Endothelial cell of umbilical vein (primary cell): ENCODE results near the gene PPP1R1B. TPM values are rescaled to one million over a fixed set of nuclear protein-coding genes. Genes with fewer than 3 reads are reported as not detected.
A peak's percentile ranks its signal among the peaks of the same experiment; 100 is the strongest.

Source experiments
- BruUV-seq: library from RNA; stranded (reverse); fragments of 400-500 nt; replicated peaks from 2 replicates; lab custom pipeline; 2021; lab: Mats Ljungman, UMichigan
- CTCF ChIA-PET: fragments of 300-600, 350-600 bp; sonication (Branson Sonifier 250); formaldehyde crosslinking; loops from one replicate; lab custom pipeline; 2021; ENCODE audit warnings: antibody characterized with exemption, inconsistent platforms; lab: Charles Lee
- POLR2A ChIA-PET: fragments of 300-600, 350-600 bp; sonication (Branson Sonifier 250); formaldehyde crosslinking; loops from one replicate; lab custom pipeline; 2021; ENCODE audit warnings: antibody characterized with exemption, inconsistent platforms; lab: Charles Lee
- DNase-seq: peaks from one replicate; pipeline ENCODE4 v3.0.0-alpha.2; 2011; ENCODE audit warnings: low read depth, low spot score
- FAIRE-seq: peaks from 2 replicates; lab custom pipeline; 2011; peaks lifted over from hg19 to GRCh38; lab: Jason Lieb, UNC
- H2AFZ ChIP-seq: 2 replicates; pipeline ENCODE4 v1.6.0; 2012; ENCODE audit warnings: low read depth, low read length, control low read depth, inconsistent platforms
- H3K27ac ChIP-seq: 2 replicates; pipeline ENCODE4 v1.5.1; 2011; ENCODE audit warnings: low read depth, mild to moderate bottlenecking, control low read depth, low read length, moderate library complexity; ENCODE audit not compliant: insufficient read depth
- H3K27me3 ChIP-seq, 2 experiments: 2 replicates each; pipeline versions ENCODE4 v1.6.0 to v1.6.1; 2011; ENCODE audit warnings: low read length in 2 of 2, mixed read lengths in 1 of 2; ENCODE audit not compliant: control insufficient read depth in 2 of 2, insufficient read depth in 2 of 2
- H3K36me3 ChIP-seq, 2 experiments: 2 replicates in 1 of 2; 3 replicates in 1 of 2; pipeline ENCODE4 v1.5.1; 2011; ENCODE audit warnings: low read length in 2 of 2, mild to moderate bottlenecking in 1 of 2, moderate library complexity in 1 of 2; ENCODE audit not compliant: control insufficient read depth in 2 of 2, insufficient read depth in 2 of 2; ENCODE audit errors: extremely low read depth in 1 of 2
- H3K4me1 ChIP-seq: 3 replicates; pipeline ENCODE4 v1.5.1; 2011; ENCODE audit warnings: mild to moderate bottlenecking, low read length; ENCODE audit not compliant: control insufficient read depth, insufficient read depth; ENCODE audit errors: extremely low read depth
- H3K4me2 ChIP-seq: 2 replicates; pipeline ENCODE4 v1.6.1; 2011; ENCODE audit warnings: low read length, control low read depth, mixed read lengths; ENCODE audit not compliant: insufficient read depth
- H3K4me3 ChIP-seq, 3 experiments: fragments of 200-600 bp in 1 of 3; sonication (generic), shearing (Covaris generic) in 1 of 3; replicated peaks in 1 of 3; 2 replicates each; pipeline ENCODE4 v1.5.1; 2011 to 2016; ENCODE audit warnings: control low read depth in 3 of 3, low read length in 3 of 3, mild to moderate bottlenecking in 2 of 3, inconsistent platforms in 1 of 3, low read depth in 1 of 3, moderate library complexity in 1 of 3; ENCODE audit not compliant: insufficient read depth in 1 of 3
- H3K79me2 ChIP-seq: 2 replicates; pipeline ENCODE4 v1.6.0; 2012; ENCODE audit warnings: low read length, inconsistent platforms; ENCODE audit not compliant: control insufficient read depth, insufficient read depth
- H3K9ac ChIP-seq: replicated peaks from 2 replicates; pipeline ENCODE3; 2011; ENCODE audit warnings: low read length, control low read depth; ENCODE audit not compliant: insufficient read depth; ENCODE audit errors: extremely low read depth
- H3K9me1 ChIP-seq: replicated peaks from 3 replicates; pipeline ENCODE4 v1.6.0; 2011; ENCODE audit warnings: mild to moderate bottlenecking, low read length; ENCODE audit not compliant: control insufficient read depth, insufficient read depth; ENCODE audit errors: extremely low read depth
- H3K9me3 ChIP-seq: replicated peaks from 2 replicates; pipeline ENCODE4 v1.5.1; 2012; ENCODE audit warnings: low read length, inconsistent platforms; ENCODE audit not compliant: control insufficient read depth, insufficient read depth
- H4K20me1 ChIP-seq: replicated peaks from 2 replicates; pipeline ENCODE3; 2011; ENCODE audit warnings: mild to moderate bottlenecking, low read length; ENCODE audit not compliant: control insufficient read depth, insufficient read depth; ENCODE audit errors: extremely low read depth
- CTCF ChIP-seq, 2 donors: IDR thresholded peaks; 1 replicate in 1 of 2; 2 replicates in 1 of 2; pipeline ENCODE4 v1.5.1; 2011; ENCODE audit warnings: low read length in 2 of 2, mild to moderate bottlenecking in 2 of 2, moderate library complexity in 2 of 2, control low read depth in 1 of 2, inconsistent platforms in 1 of 2, low read depth in 1 of 2; ENCODE audit not compliant: insufficient read depth in 1 of 2; ENCODE audit errors: extremely low read depth in 1 of 2
- EZH2 ChIP-seq: IDR thresholded peaks from 2 replicates; pipeline ENCODE4 v1.6.1; 2012; ENCODE audit warnings: borderline replicate concordance, low read depth, mild to moderate bottlenecking, moderate library complexity, low read length, inconsistent platforms; ENCODE audit not compliant: severe bottlenecking
- FOS ChIP-seq: IDR thresholded peaks from 2 replicates; pipeline ENCODE4 v1.6.1; 2011; ENCODE audit warnings: mild to moderate bottlenecking, low read length, moderate library complexity, borderline replicate concordance; ENCODE audit not compliant: insufficient read depth
- GATA2 ChIP-seq: IDR thresholded peaks from 2 replicates; pipeline ENCODE4 v1.7.0; 2011; ENCODE audit warnings: low read depth, mild to moderate bottlenecking, moderate library complexity, mixed read lengths, low read length; ENCODE audit not compliant: insufficient read length, insufficient read depth
- JUN ChIP-seq: IDR thresholded peaks from 2 replicates; pipeline ENCODE4 v1.6.1; 2011; ENCODE audit warnings: borderline replicate concordance, low read depth; ENCODE audit not compliant: insufficient read length, insufficient read depth
- MAX ChIP-seq: IDR thresholded peaks from 2 replicates; pipeline ENCODE4 v1.6.1; 2011; ENCODE audit not compliant: insufficient read depth, insufficient read length
- MYC ChIP-seq: IDR thresholded peaks from one replicate; pipeline ENCODE4 v1.6.1; 2011; ENCODE audit warnings: mild to moderate bottlenecking, low read depth, low read length
- POLR2A ChIP-seq: IDR thresholded peaks from 2 replicates; pipeline ENCODE4 v1.6.1; 2012; ENCODE audit warnings: low read depth, mild to moderate bottlenecking, control low read depth, low read length
- POLR2AphosphoS5 ChIP-seq: IDR thresholded peaks from 2 replicates; pipeline ENCODE4 v1.6.1; 2012; ENCODE audit warnings: low read depth, mild to moderate bottlenecking, control low read depth, low read length, moderate library complexity; ENCODE audit not compliant: insufficient read depth
- dilution Hi-C: fragments of 300-500 bp; cut with MboI; formaldehyde crosslinking; loops from one replicate; pipeline ENCODE4 v1.15.0; 2019; ENCODE audit warnings: low sequenced_read_pairs; ENCODE audit not compliant: extremely low pct_ligation_motif_present
- intact Hi-C: fragments of 100-400 bp; cut with micrococcal nuclease; formaldehyde crosslinking; loops from one replicate; pipeline ENCODE4 v1.10.0; 2022
- polyA plus RNA-seq, 4 experiments: library from polyadenylated mRNA; depleted of rRNA in 3 of 4; stranded (reverse) in 3 of 4; unstranded in 1 of 4; fragments of >200 nt; gene quantifications; 2 replicates each; pipeline versions ENCODE4 v1.2.1 to v1.2.3, GENCODE V29; 2011 to 2012; ENCODE audit warnings: missing spikeins in 1 of 4
- total RNA-seq: library from RNA; stranded (reverse); gene quantifications from 2 replicates; pipeline ENCODE4 v1.2.3, GENCODE V29; 2021

The PPP1R1B gene
- total and polyA plus RNA-seq, 2 donors (not counting 3 experiments of a cell fraction or from before 2014, with no cell fraction given), result not detected

GRCh38 chr17:39601758-39602532 lies 24.8 kb upstream of the PPP1R1B start:
- no peak overlapping the region for H3K9ac ChIP-seq
- peaks cover 83 to 98% of the 10 kb centered on the region in 2 experiments for H3K27me3 ChIP-seq
- H4K20me1 ChIP-seq, result no peaks in the 10 kb centered on the region
- no peak for FAIRE-seq
- no peaks in the 10 kb centered on the region for H3K79me2 ChIP-seq
- TF ChIP-seq EZH2, result peak; percentile 8
- no peak for TF ChIP-seq GATA2
- H2AFZ ChIP-seq, result no peak overlapping the region
- no peak overlapping the region for H3K27ac ChIP-seq
- no peak overlapping the region for H3K4me2 ChIP-seq
- no peak overlapping the region for H3K4me3 ChIP-seq
- H3K4me1 ChIP-seq, result no peaks in the 10 kb centered on the region
- DNase-seq, result no peak
- ChIA-PET POLR2A (no interaction called here), CTCF (interaction anchor here (1.5 to 1.9 kb wide), 2 partner anchors 20 to 54 kb away, joined by 4 to 6 read pairs; no protein-coding TSS in a partner anchor)
- BruUV-seq, result no TSS peak
- dilution Hi-C loops, result no loop called here
- intact Hi-C loops, result no loop called here
- H3K9me1 ChIP-seq, result no peaks in the 10 kb centered on the region
- no peaks in the 10 kb centered on the region for H3K36me3 ChIP-seq
- no peaks in the 10 kb centered on the region for H3K9me3 ChIP-seq

GRCh38 chr17:39602533-39603303 lies 24.0 kb upstream of the PPP1R1B start:
- Histone ChIP-seq H4K20me1 (no peaks in the 10 kb centered on the region), H3K27me3 (peaks cover 82 to 98% of the 10 kb centered on the region in 2 experiments), H3K4me1 (no peaks in the 10 kb centered on the region), H3K9me1 (no peaks in the 10 kb centered on the region), H3K9me3 (no peaks in the 10 kb centered on the region), H3K4me3 (no peak overlapping the region), H3K9ac (no peak overlapping the region), H2AFZ (no peak overlapping the region), H3K27ac (no peak overlapping the region), H3K79me2 (no peaks in the 10 kb centered on the region), H3K4me2 (no peak overlapping the region), H3K36me3 (no peaks in the 10 kb centered on the region)
- no peak for FAIRE-seq
- ChIA-PET CTCF (interaction anchor here (1.5 kb wide), 1 partner anchor 19 kb away, joined by 6 read pairs; no protein-coding TSS in a partner anchor), POLR2A (no interaction called here)
- dilution Hi-C loops, result no loop called here
- intact Hi-C loops, result no loop called here
- BruUV-seq, result no TSS peak
- TF ChIP-seq EZH2 (no peak), JUN (no peak), POLR2A (no peak), CTCF (IDR thresholded peaks at IDR 0.05; ENCODE audit: extremely low read depth in 1 of 2, insufficient read depth in 1 of 2, low read depth in 1 of 2, low read length in 2 of 2) (no peak), MAX (no peak), GATA2 (no peak), FOS (no peak), POLR2AphosphoS5 (no peak), MYC (no peak)
- DNase-seq, result no peak
